GM18909 (cell line): ENCODE measurements around the gene HOOK1.
A peak's percentile ranks its signal among the peaks of the same experiment; 100 is the strongest.

Source experiments
- ATAC-seq: cut with Tn5 transposase; IDR thresholded peaks from one replicate; pipeline ENCODE4 v1.9.1; 2021; ENCODE audit warnings: mild to moderate bottlenecking; ENCODE audit not compliant: unreplicated experiment, poor library complexity

Gene HOOK1

GRCh38 chr1:59814901-59815825 is at the start of gene HOOK1:
TSS of gene HOOK1 (plus strand) at chr1:59814949. CDS start at chr1:59815118, 169 bp downstream.
- ATAC-seq = peak; percentile 20

- no peak for ATAC-seq
Measured at GRCh38 chr1:59765011-59765730, 49.6 kb upstream of the HOOK1 start.

GRCh38 chr1:59766227-59766855 is 48.4 kb upstream of the HOOK1 start:
- ATAC-seq = no peak

- no peak for ATAC-seq
Measured at GRCh38 chr1:59767119-59767518, 47.6 kb upstream of the HOOK1 start.

- peak; percentile 48 for ATAC-seq
Measured at GRCh38 chr1:59768792-59769735, 45.7 kb upstream of the HOOK1 start.

GRCh38 chr1:59769736-59770095 is 45.0 kb upstream of the HOOK1 start:
- ATAC-seq = no peak

GRCh38 chr1:59771361-59771760 is 43.4 kb upstream of the HOOK1 start:
- no peak for ATAC-seq

- no peak for ATAC-seq
Measured at GRCh38 chr1:59775480-59775879, 39.3 kb upstream of the HOOK1 start.

GRCh38 chr1:59776960-59777852 is 37.5 kb upstream of the HOOK1 start:
- ATAC-seq = no peak

- no peak for ATAC-seq
Measured at GRCh38 chr1:59779949-59780348, 34.8 kb upstream of the HOOK1 start.

GRCh38 chr1:59788825-59789224 is 25.9 kb upstream of the HOOK1 start:
- ATAC-seq = no peak

- no peak for ATAC-seq
Measured at GRCh38 chr1:59798600-59798999, 16.1 kb upstream of the HOOK1 start.

- ATAC-seq = no peak
Measured at GRCh38 chr1:59803458-59804038, 11.2 kb upstream of the HOOK1 start.

GRCh38 chr1:59804301-59804700 is 10.4 kb upstream of the HOOK1 start:
- ATAC-seq = no peak

- no peak for ATAC-seq
Measured at GRCh38 chr1:59805554-59805953, 9.2 kb upstream of the HOOK1 start.

- peak; percentile 98 for ATAC-seq
Measured at GRCh38 chr1:59814180-59814900, 409 bp upstream of the HOOK1 start.

GRCh38 chr1:59815892-59816291 is 1.1 kb downstream of the HOOK1 start:
- no peak for ATAC-seq

GRCh38 chr1:59816318-59816878 is 1.6 kb downstream of the HOOK1 start:
- no peak for ATAC-seq
